HG03039 (cell line): Measurements from ENCODE around the gene SPEF2.
"Not testable (repeated sequence)": the region's sequence is repeated elsewhere in the genome, so short reads cannot be mapped to it uniquely, and the experiment has no call there.

Experiments used
- ATAC-seq: cut with Tn5 transposase; IDR thresholded peaks from one replicate; pipeline ENCODE4 v1.9.1; 2021; ENCODE audit warnings: mild to moderate bottlenecking, moderate library complexity; ENCODE audit not compliant: unreplicated experiment

The SPEF2 gene

DNA sequence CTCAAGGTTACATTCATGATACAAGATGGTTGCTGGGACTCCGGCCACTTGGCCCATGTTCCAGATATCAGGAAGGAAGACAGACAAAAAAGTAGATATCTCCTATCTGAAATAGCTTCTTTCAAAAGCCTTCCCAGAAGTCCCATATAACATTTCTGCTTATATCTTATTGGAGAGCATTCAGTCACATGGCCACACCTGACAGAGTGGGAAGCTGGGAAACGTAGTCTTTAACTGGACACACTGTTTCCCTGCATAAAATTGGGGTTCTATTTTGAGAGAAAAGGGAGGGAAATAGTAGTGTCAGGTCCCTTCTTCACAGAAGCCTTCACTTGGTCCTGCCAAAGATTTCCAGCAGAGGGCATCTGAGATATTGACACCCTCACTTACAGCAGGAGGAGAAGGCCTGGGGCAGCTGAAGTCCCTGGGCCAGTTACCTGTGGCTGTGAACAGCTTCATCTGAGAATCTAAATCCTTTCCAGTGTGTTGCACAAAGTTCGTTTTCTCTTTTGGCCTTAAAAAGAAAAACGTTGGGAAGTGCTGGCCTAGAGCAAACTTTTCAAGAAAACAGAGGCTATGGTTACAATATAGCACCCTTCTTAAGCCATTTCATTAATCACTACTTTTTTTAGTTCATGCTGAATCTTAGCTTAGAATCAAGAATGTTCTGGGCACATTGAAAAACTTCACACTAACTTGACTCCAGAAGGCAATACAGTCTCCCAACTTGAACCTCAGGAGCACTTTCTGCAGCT is 33.5 kb downstream of the SPEF2 start:
- ATAC-seq = no peak

DNA sequence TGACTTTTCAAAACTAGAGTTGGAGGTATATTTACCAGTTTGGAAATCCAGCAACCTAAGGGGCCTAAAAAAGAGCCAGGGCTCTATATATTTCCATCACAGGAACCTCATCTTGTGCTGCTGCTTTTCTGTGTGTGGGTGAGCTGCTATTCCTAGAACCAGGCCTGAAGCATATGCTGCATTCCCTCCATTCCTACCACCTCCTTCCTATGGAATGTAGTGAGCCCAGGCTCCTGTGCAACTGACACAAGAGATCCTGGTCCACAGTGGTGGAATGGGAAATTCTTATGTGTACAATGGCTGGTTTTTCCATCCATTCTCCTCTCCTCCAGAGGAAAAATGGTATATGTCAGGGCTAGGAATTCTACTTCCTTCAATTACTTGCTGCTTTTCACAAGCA is 39.1 kb downstream of the SPEF2 start:
- ATAC-seq = no peak

DNA sequence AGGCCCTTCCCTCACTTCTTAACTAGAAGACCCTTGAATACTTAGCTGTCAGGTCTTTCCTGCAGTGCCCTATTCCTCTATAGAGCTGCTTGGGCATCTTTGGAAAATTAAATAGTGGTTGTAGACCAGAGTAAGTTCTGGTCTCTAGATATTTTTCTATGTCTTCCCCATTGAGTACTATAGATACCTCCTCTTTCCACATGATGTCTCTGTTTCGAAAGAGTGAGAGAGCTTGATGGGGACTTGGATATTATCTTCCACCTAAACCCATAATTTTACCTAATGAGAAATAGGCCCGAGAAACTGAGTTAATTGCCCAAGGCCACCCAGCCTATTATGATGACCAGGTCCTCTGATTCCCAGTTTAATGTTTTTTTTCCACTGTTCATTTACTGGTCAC is 40.2 kb downstream of the SPEF2 start:
- ATAC-seq = no peak

DNA sequence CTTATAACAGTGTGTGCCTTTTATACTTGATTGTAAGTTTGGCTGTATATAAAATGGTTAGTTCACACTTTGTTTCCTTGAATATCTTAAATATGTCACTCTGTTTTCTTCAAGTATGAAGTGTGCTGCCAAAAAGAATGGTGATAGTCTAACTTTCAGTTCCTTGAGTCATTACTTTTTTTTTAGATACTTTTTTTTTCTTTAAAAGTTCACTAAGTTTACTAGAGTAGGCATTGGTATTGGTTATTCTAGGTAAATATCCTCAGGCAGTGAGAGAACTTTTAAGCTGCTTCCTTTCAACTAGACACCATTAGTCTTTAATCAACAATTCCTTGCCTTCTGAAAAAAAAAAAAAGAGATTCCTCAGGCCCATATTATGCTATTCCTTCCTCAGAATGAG is 41.9 kb downstream of the SPEF2 start:
- ATAC-seq = no peak

DNA sequence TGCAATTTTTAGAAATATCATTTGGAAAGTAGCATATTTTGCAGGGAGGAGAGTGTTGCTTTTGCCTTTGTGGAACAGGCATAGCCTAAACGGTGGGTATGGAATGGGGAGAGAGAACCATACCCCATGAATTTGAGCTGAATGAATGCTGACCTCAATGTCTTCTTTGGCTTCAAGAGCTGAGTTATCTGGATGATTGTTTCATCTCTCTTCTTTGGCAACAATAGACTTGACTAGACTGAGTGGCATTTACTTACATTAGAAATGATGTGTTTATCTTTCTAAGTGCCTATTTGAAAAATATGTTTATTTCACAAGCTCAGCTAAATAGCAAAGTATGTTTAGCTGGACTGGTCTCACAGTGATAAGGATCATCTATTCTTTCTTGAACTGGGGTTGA is 42.8 kb downstream of the SPEF2 start:
- ATAC-seq = no peak

DNA sequence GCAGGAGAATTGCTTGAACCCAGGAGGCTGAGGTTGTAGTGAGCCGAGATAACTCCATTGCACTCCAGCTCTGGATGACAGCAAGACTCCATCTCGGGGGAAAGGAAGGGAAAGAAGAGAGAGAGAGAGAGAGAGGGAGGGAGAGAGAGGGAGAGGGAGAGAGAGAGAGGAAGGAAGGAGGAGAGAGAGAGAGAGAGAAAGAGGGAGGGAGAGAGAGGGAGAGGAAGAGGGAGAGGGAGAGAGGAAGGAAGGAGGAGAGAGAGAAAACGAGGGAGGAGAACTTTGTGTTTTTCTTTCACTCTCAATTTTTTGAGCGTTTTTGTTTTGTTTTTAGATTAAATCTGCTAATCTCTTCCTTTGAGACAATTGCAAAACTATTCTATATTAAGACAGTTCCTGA is 46.9 kb downstream of the SPEF2 start:
- no peak for ATAC-seq

DNA sequence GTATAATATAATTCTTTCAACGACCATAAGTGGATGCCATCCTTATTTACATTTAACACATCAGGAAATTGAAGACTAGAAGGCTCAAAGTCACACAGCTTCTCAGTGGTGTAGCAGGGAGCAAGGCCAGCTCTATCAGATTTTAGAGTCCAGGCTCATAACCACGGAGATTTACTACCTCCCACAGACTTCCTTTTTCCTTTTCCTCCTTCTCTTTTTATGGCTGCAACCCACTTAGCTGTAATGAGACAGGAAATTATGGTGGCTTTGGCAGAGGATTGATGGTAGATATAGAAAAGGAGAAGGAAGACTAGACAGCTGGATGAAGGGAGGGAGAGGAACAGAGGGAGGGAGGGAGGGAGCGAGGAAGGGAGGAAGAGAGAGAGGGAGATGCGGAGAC is 47.4 kb downstream of the SPEF2 start:
- ATAC-seq = no peak

DNA sequence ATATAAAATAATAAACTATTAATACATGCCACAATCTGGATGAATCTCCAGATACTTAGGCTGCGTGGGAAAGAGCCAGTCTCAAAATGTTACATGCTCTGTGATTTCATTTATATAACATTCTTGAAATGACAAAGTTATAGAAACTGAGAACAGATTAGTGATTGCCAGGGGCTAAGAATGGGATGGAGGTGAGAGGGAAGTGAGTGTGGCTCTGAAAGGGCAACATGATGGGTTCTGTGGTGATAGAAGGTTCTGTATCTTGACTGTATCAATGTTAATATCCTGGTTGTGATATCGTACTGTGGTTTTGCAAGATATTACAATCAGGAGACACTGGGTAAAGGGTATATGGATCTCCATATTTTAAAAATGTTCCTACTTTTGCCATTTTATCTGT is 50.7 kb downstream of the SPEF2 start:
- no peak for ATAC-seq

DNA sequence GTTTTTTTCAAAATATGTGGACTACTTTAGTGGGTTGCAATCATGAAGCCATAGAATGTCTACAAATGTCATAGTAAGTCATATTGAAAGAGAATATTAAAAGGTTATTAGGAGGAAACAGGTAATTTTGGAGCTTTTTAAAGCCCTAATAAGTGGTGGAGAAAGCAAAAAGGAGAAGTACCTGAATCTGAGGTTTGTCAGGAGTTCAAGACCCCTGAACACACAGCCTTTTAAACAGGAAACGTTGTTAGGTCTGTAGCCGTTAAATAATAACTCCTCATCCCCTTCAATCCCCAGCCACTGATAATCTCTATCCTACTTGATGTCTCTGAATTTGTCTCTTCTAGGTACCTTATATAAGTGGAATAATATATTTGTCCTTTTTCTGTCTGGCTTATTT is 51.1 kb downstream of the SPEF2 start:
- ATAC-seq = no peak

DNA sequence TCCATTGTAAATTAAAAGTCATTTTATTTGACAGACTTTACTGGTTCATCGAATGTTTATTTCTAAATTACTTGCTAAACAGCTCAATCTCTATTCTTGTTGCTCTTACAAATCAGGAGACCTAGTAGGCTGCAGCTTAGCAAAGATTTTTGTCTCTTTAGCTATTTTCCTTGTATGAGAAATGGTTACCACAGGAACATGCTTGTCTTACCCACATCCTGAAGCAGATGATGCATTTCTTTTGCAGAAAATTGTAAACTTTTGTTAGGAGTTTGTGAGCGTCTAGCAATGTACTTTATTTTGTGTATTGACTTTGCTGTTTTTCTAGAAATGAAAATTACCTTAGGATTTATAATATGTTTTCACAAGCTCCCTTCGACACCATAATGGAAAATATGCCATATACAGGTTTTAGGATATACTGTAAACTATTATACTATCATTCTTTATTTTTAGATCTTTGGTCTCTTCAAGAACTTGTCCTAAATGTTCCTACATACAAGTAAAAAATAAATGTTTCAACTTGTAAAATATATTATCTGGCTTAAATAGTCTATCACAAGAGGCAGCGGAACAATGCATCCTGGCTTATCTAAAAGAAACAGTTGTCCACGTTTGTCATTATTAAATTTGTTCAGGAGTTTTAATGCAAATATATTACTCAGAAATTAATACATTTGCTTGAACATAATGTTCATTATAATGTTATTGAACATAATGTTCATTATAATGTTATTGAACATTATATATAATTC is 54.1 kb downstream of the SPEF2 start:
- no peak for ATAC-seq

DNA sequence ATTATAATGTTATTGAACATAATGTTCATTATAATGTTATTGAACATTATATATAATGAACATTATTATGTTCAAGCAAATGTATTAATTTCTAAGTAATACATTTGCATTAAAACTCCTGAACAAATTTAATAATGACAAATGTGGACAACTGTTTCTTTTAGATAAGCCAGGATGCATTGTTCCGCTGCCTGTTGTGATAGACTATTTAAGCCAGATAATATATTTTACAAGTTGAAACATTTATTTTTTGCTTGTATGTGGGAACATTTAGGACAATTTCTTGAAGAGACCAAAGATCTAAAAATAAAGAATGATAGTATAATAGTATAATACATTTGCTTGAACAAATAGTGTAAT is 54.6 kb downstream of the SPEF2 start:
- ATAC-seq = not testable (repeated sequence)

DNA sequence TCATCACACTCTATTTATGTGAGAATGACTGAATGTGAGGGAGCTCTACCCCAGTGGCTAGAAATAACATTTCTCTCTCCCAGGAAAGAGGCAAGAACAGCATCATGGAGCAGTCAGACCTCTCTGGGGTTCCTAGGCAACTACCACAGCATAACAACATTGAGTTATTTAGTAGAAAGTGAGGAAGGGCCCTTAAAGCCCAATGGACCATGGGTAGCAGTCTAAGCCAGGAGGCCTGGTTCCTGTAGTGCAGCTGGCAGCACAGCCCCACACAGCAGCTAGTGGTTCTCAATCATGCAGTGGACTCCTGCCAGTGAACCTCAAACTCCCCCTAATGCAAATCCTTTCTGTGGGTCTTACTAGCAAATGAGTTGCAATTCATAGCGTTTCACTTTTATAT is 55.3 kb downstream of the SPEF2 start:
- ATAC-seq = no peak

DNA sequence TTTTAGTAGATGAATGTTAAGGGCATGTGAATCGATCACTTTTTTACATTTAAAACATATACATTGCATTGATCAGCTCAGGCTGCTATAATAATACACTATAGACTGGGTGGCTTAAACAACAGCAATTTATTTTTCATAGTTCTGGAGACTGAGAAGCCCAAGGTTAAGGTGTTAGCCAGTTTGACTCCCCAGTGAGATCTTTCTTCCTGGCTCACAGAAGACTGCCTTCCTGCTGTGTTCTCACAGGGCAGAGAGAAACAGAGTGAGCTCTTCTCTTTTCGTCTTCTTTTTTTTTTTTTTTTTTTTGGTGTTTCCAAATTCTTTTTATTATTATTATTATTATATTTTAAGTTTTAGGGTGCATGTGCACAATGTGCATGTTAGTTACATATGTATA is 56.4 kb downstream of the SPEF2 start:
- no peak for ATAC-seq

DNA sequence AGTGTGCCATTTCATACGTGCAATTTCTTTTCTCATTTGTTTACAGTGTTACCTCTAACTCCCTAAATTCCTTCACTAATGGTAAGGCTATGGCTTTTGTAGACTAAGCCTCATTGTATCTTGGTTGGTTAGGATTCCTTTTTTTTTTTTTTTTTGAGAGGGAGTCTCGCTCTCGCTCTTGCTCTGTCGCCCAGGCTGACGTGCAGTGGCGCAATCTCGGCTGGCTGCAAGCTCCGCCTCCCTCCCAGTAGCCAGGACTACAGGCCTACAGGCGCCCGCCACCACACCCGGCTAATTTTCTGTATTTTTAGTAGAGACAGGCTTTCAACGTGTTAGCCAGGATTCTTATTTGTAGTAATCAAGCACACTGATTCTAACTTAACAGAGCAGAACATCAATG is 57.7 kb downstream of the SPEF2 start:
- no peak for ATAC-seq

DNA sequence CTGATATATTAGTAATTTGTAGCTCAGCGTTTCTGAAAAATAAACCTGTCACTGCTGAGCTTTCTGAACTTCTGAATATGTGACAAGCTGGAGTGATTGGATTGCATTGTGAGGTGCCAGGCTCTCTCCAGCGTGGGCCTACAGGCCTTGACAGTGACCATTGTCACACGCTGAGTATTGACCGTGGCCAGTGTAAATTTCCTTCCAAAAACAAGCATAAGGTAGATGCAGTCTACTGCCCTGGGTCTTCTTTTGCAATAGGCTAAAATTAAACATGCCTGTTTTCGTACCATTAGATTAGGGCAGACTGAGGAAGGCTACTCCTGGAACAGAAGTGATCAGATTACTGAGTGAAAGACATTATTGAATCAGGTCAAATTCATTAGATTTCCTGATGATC is 60.2 kb downstream of the SPEF2 start:
- no peak for ATAC-seq

DNA sequence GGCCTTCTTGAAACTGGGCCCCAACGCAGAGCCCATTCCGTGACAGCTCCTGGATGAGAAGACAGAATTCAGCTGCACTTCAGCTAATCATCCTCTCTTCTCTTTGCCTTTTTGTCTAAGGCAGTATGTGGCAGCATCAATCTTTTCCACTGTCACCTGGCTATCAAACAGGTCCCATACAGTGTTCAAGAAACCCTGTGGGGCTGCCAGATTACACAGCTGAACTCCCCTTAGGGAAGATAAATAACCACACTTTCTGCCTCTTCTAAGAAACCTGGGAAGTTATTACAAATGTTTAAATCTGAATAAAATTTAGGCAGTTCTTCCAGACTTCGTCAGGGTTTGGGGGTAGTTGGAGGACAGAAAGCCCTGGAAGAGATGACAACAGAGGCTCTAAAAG is 61.0 kb downstream of the SPEF2 start:
- no peak for ATAC-seq

DNA sequence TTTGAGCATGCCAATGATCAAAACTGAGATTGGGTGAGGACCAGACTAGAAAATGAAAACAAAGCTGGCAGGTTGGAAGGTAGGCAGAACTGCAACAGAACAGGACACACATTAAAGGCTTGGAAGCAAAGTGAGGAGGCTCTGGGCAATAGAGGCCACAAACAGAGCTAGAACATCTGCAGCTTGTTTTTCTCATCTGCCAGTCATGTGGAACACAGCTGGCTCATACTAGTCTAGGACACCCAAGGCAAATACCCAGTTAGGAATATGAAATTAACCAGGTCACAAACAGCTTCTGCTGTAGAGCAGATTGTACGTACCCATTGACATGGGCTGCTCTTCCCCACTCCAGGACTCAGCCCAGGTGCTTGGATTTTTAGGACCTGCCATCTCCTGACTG is 61.7 kb downstream of the SPEF2 start:
- no peak for ATAC-seq

DNA sequence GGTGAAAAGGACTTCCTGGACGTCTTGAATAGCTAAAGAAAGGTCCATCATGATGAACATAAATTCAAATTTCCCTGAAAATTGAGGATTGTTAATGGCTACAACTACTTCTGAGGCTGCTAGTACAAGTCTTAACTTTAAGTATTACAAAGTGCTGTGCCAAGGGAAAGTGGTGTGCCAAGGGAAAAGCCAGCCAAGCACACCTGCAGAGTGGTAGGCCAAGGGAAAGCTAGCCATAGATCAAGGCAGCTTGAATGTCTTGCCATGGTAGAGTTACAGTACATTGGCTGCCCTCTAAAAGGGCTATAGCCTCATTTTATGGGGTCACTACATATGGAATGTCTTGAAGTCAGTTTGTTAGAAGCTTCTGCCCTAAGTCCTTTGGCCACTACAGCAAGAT is 64.2 kb downstream of the SPEF2 start:
- no peak for ATAC-seq

DNA sequence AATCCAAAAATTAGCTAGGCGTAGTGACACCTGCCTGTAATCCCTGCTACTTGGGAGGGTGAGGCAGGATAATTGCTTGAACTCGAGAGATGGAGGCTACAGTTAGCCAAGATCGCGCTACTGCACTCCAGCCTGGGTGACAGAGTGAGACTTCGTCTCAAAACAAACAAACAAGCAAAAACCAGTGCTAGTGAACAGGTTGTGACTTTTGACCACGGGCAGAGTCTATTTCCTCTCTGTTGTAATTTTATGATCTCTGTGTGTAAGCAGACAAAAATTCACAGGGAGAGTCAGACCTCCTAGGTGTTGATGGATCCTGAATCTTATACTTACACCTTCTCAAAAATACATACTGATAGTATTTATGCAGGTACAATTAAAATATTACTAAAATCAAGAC is 65.8 kb downstream of the SPEF2 start:
- ATAC-seq = no peak

DNA sequence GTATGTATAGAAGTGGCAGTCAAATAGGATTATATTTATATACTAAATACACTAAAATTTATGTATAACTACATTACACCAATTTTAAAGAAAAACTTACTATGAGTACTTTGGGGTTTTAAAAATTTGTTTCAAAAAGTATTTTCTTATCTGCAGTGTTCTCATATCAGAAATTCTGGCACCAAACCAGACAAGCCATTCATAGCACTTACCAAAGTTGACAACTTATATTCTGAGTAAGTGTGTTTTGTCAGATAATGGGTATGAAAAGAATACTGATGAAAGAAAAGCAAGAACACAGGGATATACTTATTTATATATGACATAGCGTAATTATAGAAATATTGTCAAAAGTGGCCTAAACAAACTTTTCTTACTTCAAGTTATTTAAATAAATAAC is 67.5 kb downstream of the SPEF2 start:
- no peak for ATAC-seq

DNA sequence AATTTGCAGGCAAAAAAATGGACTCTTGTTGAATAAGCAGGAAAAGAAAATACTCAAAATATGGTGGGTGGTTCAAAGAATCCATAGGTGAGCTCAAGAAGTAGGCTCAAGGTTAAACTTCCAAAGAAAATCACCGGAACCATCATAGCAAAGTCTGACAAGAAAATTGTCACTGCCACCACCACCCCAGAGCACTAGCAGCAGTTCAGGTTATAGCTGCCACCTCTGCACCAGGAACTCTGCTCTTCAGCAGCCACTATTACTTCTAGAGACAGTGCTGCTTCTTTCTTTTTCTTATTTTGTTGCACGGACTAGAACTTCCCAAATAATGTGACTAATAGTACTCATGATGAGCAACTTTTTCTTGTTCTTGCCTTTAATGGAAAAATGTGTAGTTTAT is 70.3 kb downstream of the SPEF2 start:
- ATAC-seq = no peak

DNA sequence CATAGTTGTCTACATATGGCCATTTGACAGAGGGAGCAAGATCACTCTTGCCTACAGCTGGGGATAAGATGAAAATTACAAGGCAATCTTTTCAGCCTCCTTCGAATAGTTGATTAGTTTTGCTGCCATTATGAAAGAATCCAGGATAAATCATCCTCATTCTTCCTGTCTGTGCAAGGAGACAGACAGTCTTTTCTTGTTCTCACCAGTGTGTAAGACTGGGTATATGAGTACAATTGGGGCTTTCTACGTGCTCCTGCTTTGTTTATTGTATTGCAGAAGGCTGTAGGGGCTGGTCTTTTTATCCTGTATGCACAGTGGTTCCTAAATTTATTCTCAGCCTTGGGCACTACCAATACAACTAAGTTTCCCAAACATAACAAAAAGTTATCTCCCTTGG is 76.8 kb downstream of the SPEF2 start:
- no peak for ATAC-seq
